Lower leg skin (tissue), 4 donors: ENCODE measurements around the gene TNFRSF1A. TPM values are rescaled to one million over a fixed set of nuclear protein-coding genes. Genes with fewer than 3 reads are reported as not detected.

Experiments used
- DNase-seq, 2 donors: peaks; one replicate each; pipeline ENCODE4 v3.0.0-alpha.2; 2019; ENCODE audit warnings: low spot score in 2 of 2
- H3K4me3 ChIP-seq: fragments of 200-600 bp; sonication (generic); 2 replicates; pipeline ENCODE4 v1.5.1; 2017; ENCODE audit warnings: mild to moderate bottlenecking, low read depth; ENCODE audit not compliant: poor library complexity, severe bottlenecking
- POLR2A ChIP-seq, 2 donors: fragments of 450-650 bp; IDR thresholded peaks; one replicate each; pipeline ENCODE4 v1.6.1; 2016 to 2017; ENCODE audit warnings: antibody characterized with exemption in 2 of 2, mild to moderate bottlenecking in 1 of 2, moderate library complexity in 1 of 2
- WGBS, 2 donors: methylation state at CpG; one replicate each; pipeline ENCODE4 v1.1.5; 2018; 5-methylcytosine and 5-hydroxymethylcytosine counted together
- intact Hi-C: fragments of 100-400 bp; cut with DNase I; formaldehyde crosslinking; loops from one replicate; pipeline ENCODE4 v1.15.0; 2023; ENCODE audit warnings: low total_unique reads
- total RNA-seq, 4 donors: library from RNA; depleted of rRNA; stranded (reverse); fragments of >200 nt; gene quantifications; one replicate each; pipeline ENCODE4 v1.1.0, GENCODE V29; 2016
- TF ChIP-seq, protein P1 (sequence below), 3 donors: fragments of 450-650 bp; IDR thresholded peaks; one replicate each; pipeline ENCODE4 v1.5.1; 2016; ENCODE audit warnings: antibody characterized with exemption in 3 of 3, mild to moderate bottlenecking in 3 of 3, moderate library complexity in 2 of 3

TNFRSF1A gene
- total RNA-seq, 4 donors from 2014 or later: 104 to 252 (median 186) TPM

DNA sequence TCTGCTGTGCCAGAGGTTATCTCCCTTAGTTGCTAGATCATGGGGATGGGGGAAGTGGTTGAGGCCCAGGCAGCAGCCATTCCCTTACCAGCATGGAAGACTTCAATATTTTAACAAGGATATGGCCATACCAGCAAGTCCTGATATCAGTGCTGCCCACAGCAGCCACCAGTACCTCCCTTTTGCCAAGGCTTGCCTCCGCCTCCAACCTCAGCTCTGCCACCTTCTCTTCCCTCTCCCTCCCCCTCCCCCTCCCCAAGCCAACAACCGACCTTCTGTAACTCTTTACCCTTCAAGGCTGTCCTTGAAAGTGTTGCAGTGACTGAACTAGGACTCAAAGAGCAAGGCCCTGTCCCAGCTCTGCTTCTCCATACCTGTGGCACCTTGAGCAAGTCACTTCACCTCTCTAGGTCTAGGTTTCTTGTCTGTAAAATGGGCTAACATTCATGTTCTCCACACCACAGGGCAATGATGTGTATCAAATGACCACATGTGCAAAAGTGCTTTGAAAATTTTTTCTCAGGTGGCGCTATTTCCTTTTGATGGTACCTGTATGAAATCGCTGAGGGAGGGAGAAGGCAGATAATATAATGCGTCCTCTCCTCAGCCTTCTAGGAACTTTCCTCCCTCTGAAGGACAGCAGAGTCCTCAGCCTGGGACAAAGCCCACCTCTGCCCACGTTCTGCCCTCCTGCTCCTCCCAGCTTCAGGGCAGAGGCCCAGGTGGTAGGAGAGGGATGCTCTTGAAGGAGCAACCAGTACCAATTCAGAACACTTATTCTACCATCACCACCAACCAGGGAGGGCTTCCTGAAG is 16.7 kb downstream of the TNFRSF1A start:
- no peak for DNase-seq
- no peak for TF ChIP-seq POLR2A (IDR thresholded peaks at IDR 0.05)
- TF ChIP-seq, protein P1, sequence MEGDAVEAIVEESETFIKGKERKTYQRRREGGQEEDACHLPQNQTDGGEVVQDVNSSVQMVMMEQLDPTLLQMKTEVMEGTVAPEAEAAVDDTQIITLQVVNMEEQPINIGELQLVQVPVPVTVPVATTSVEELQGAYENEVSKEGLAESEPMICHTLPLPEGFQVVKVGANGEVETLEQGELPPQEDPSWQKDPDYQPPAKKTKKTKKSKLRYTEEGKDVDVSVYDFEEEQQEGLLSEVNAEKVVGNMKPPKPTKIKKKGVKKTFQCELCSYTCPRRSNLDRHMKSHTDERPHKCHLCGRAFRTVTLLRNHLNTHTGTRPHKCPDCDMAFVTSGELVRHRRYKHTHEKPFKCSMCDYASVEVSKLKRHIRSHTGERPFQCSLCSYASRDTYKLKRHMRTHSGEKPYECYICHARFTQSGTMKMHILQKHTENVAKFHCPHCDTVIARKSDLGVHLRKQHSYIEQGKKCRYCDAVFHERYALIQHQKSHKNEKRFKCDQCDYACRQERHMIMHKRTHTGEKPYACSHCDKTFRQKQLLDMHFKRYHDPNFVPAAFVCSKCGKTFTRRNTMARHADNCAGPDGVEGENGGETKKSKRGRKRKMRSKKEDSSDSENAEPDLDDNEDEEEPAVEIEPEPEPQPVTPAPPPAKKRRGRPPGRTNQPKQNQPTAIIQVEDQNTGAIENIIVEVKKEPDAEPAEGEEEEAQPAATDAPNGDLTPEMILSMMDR (IDR thresholded peaks at IDR 0.05): no peak
- intact Hi-C loops: no loop called here
- 62 to 73% methylated on average over 6 of the region's 6 CpGs for WGBS, 2 donors
- no peak overlapping the region for H3K4me3 ChIP-seq

DNA sequence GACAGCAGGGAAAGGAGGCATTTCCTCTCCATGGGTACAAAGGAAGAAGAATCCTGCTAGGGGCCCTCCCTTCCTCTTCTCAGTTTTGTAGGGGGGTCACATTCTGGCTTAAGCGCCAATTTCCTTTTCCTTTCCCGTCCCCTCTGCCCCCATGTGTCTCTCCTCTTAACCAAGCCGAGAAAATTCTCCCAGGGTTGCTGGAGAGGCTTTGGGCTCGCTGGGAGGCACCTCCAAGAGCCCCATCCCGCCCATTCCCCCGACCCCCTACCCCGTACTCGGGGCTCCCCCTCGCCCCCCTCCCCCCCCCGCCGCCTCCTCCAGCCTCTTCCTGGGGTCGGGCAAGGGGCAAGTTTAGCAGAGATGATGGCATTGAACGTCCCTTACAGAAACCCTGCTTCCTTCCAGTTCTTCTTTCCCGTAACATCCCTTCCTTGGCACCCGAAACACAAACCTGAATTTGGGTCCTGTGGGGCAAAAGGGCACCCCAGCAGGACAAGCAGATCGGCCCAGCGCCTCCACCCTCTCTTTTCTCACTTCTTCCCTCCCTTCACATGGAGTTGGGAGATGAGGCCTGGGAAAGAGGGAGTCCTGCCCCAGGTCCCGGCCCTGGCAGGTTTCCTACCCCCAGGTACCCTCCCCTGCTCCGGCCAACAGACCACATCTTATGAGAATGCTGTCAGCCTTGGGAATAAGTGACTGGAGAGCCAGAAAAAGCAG is 17.7 kb downstream of the TNFRSF1A start:
- no peak for DNase-seq
- WGBS, 2 donors: 34 to 39% methylated on average over 19 of the region's 19 CpGs
- TF ChIP-seq, protein P1 (IDR thresholded peaks at IDR 0.05): no peak
- intact Hi-C loops: no loop called here
- H3K4me3 ChIP-seq: no peak overlapping the region

DNA sequence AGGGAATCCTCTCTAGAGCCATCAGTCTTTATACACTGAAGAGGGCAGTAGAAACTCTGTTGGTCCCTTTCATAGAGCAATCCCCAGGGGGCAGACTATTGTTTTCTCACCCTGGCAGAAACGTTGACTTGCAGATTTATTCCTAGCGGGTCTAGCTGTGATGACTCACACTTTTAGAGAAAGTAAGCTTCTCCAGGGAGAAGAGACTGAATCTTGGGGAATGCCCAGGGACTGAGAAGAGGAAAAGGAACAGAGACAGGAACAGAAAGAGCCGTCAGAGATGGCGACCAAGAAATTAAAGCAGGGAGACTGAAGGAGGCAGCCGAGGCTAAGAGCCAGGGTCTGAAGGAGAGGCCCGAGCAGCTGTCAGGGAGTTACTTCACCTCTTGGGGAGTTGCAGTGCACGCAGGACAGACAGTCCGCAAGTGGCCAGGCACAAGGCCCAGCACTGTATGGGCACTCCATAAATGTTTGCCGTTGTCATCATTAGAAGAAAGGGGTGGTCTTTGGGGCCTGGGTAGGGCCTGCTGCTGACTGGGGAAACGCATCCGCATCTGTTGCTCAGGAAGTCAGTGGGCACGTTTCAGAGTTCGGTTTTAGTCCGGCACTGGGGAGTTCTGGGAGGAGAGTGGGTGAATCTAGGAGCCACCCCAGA is 18.4 kb downstream of the TNFRSF1A start:
- TF ChIP-seq, protein P1 (IDR thresholded peaks at IDR 0.05): no peak
- TF ChIP-seq POLR2A (IDR thresholded peaks at IDR 0.05): no peak
- 16 to 27% methylated on average over 14 of the region's 14 CpGs for WGBS, 2 donors
- H3K4me3 ChIP-seq: no peak overlapping the region
- no peak for DNase-seq
- intact Hi-C loops: no loop called here

DNA sequence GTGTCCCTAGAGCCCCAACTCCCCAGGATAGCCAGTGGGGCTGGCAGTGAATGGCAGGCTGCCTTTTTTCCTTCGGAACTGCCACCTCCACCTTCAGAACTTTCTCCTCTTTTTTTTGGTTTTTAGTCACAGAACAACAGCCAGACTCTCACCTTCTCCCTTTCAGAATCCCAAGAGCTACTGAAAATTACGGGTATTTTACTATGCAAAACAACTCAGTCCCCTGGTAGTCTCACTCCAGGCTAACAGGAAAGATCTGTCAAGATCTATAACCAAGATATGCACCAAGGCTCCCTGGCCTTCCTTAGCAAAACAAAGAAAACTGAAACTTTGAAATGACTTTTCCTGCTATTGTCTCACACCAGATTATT is 18.9 kb downstream of the TNFRSF1A start:
- H3K4me3 ChIP-seq: no peak overlapping the region
- DNase-seq: no peak
- TF ChIP-seq, protein P1 (IDR thresholded peaks at IDR 0.05): no peak
- no peak for TF ChIP-seq POLR2A (IDR thresholded peaks at IDR 0.05)
- intact Hi-C loops: no loop called here
- WGBS, 2 donors: 15 to 19% methylated on average over 2 of the region's 2 CpGs

DNA sequence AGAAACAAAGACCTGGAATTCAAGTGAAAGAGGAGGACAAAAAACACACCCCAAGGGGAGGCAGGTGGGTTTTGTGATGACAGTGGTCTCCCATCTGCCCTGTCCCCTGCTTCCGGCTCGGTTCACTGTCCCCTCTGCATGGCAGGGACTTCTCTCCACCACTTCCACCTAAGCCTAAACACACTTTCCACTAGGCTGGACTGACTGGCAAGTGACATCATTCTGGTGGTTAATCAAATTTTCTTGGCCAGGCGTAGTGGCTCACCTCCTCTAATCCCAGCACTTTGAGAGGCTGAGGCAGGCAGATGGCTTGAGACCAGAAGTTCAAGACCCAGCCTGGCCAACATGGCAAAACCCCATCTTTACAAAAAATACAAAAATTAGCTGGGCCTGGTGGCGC is 19.5 kb downstream of the TNFRSF1A start:
- no peak for DNase-seq
- intact Hi-C loops: no loop called here
- TF ChIP-seq POLR2A (IDR thresholded peaks at IDR 0.05): no peak
- TF ChIP-seq, protein P1 (IDR thresholded peaks at IDR 0.05): no peak
- WGBS, 2 donors: 67 to 71% methylated on average over 4 of the region's 4 CpGs
- H3K4me3 ChIP-seq: no peak overlapping the region
